B cell (primary cell): ENCODE results near the gene TENM4.

Experiments used
- EZH2 ChIP-seq: IDR thresholded peaks from 2 replicates; pipeline ENCODE4 v1.6.1; 2012; ENCODE audit warnings: borderline replicate concordance, low read depth, mild to moderate bottlenecking, moderate library complexity, low read length; ENCODE audit not compliant: insufficient read depth, poor library complexity, severe bottlenecking
- TF ChIP-seq, protein P1 (sequence below): fragments of 200-600 bp; IDR thresholded peaks from one replicate; pipeline ENCODE4 v1.8.0; 2022; ENCODE audit warnings: antibody characterized with exemption, mild to moderate bottlenecking

DNA sequence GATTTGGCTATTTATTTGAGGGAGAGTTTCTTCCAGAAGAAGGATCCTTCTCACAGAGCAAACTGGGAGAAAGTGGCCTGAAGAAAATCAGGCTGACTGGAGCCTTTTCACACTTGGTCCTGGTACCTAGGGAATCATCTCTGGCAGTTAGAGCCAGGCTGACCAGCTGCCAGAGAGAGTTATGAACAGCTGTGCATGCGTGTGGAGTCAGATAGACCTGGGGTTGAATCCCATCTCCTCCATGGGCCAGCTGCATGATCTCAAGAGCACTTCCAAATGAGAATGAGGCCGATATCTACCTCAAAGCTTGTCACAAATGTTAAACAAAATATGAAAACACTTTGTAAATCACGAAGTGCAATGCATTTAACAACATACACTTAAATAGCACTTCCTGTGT, 390.0 kb downstream of the TENM4 start:
- TF ChIP-seq, protein P1, sequence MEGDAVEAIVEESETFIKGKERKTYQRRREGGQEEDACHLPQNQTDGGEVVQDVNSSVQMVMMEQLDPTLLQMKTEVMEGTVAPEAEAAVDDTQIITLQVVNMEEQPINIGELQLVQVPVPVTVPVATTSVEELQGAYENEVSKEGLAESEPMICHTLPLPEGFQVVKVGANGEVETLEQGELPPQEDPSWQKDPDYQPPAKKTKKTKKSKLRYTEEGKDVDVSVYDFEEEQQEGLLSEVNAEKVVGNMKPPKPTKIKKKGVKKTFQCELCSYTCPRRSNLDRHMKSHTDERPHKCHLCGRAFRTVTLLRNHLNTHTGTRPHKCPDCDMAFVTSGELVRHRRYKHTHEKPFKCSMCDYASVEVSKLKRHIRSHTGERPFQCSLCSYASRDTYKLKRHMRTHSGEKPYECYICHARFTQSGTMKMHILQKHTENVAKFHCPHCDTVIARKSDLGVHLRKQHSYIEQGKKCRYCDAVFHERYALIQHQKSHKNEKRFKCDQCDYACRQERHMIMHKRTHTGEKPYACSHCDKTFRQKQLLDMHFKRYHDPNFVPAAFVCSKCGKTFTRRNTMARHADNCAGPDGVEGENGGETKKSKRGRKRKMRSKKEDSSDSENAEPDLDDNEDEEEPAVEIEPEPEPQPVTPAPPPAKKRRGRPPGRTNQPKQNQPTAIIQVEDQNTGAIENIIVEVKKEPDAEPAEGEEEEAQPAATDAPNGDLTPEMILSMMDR = no peak
- TF ChIP-seq EZH2 = no peak
